Subcutaneous abdominal adipose tissue (tissue), 5 donors: Measurements from ENCODE around the gene HHATL.

Experiments
- H3K27ac ChIP-seq: one replicate; pipeline ENCODE4 v1.7.0; 2013; ENCODE audit warnings: low read depth, mild to moderate bottlenecking, inconsistent platforms, low read length, moderate library complexity
- H3K27me3 ChIP-seq, 5 donors: one replicate each; pipeline ENCODE4 v1.7.0; 2013; ENCODE audit warnings: low read length in 5 of 5, inconsistent platforms in 1 of 5; ENCODE audit not compliant: control insufficient read depth in 5 of 5, insufficient read depth in 4 of 5
- H3K36me3 ChIP-seq, 5 donors: one replicate each; pipeline ENCODE4 v1.7.0; 2013; ENCODE audit warnings: low read length in 5 of 5; ENCODE audit not compliant: control insufficient read depth in 5 of 5, insufficient read depth in 5 of 5
- H3K4me1 ChIP-seq, 5 donors: one replicate each; pipeline ENCODE4 v1.7.0; 2013; ENCODE audit warnings: low read length in 5 of 5, mild to moderate bottlenecking in 3 of 5, moderate library complexity in 1 of 5; ENCODE audit not compliant: control insufficient read depth in 5 of 5, insufficient read depth in 5 of 5
- H3K4me3 ChIP-seq, 5 donors: one replicate each; pipeline ENCODE4 v1.7.0; 2013; ENCODE audit warnings: low read length in 5 of 5, low read depth in 1 of 5
- H3K9ac ChIP-seq, 5 donors: one replicate each; pipeline ENCODE4 v1.7.0; 2013; ENCODE audit warnings: low read length in 5 of 5, mild to moderate bottlenecking in 4 of 5, moderate library complexity in 3 of 5
- H3K9me3 ChIP-seq, 5 donors: one replicate each; pipeline ENCODE4 v1.7.0; 2013; ENCODE audit warnings: low read length in 5 of 5; ENCODE audit not compliant: control insufficient read depth in 5 of 5
- donor health status: healthy.
- donor health status: healthy.
- donor health status: healthy.
- donor health status: healthy.
- donor health status: healthy.

HHATL gene

DNA sequence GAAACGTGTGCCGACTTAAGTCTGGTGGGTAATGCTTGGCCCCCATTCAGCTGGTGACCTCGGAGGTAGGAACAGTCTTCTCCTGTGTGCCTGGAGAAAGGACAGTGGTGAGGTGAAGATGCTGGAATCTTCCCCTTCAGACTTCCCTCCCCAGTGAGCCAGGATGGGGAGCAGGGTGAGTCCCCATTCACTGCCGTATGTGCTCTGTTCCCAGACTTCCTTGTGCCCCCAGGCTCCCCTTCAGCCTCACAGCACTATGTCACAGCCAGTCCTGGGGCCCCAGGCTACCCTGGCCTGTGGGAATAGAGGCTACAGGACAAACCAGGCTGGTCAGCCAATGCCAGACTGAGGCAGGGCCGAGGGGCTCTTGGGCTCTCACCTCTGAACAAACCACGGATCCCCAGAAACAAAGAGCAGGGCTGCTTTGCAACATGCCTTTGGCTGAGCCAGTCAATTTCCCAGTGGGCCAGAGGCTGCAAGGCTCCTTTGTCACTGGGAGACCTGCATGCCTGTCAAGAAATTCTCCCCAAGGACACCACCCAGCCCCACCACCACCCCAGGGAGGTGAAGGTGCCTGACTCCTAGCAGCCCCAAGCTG lies 31.8 kb upstream of the HHATL start:
- peaks cover 0 to 3% (median 0%) of the 10 kb centered on the region in 5 donors for H3K27me3 ChIP-seq
- H3K9me3 ChIP-seq, result no peaks in the 10 kb centered on the region
- no peaks in the 10 kb centered on the region for H3K36me3 ChIP-seq
- no peak overlapping the region for H3K4me3 ChIP-seq
- no peak overlapping the region for H3K9ac ChIP-seq
- peaks cover 0 to 5% (median 0%) of the 10 kb centered on the region in 5 donors for H3K4me1 ChIP-seq
- H3K27ac ChIP-seq, result no peak overlapping the region

DNA sequence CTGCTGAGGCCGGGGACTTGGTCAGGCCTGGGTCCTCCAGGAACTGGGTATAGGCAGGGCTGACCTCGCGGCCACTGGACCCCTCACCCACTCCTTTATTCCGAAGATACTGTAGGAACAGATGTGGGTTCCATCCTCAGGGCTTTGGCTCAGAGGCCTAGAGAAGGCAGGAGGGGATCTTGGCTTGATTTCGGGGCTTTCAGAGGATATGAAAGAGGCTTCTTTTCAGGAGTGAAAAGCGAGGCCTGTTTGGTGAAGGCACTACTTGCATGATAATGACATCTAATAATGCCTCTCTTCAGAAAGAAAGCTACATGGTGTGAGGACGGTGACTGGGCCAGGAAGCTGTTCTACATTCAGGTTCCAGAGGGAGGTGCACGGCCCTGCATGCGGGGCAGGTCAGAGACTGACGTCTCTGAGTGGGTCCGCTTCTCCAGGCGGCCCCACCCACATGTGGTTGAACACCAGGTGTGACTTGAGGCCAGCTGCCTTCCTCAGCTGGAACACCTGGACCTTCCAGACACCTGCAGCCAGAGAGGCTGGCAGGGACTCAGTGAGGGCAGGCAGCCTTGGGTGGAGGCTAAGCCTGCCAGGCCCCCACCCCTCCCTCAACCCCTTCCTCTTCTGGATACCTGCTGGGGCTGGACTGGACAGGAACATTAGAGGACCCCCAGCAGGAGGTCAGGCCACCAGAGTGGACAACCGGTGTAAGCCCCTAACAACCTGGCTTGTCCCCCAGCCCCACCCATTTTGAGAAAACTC lies 31.1 kb upstream of the HHATL start:
- H3K27me3 ChIP-seq, result peaks cover 0 to 3% (median 0%) of the 10 kb centered on the region in 5 donors
- H3K4me3 ChIP-seq, result no peak overlapping the region
- H3K9ac ChIP-seq, result no peak overlapping the region
- no peaks in the 10 kb centered on the region for H3K36me3 ChIP-seq
- no peak overlapping the region for H3K27ac ChIP-seq
- H3K9me3 ChIP-seq, result no peaks in the 10 kb centered on the region
- H3K4me1 ChIP-seq, result peaks cover 0 to 8% (median 0%) of the 10 kb centered on the region in 5 donors

DNA sequence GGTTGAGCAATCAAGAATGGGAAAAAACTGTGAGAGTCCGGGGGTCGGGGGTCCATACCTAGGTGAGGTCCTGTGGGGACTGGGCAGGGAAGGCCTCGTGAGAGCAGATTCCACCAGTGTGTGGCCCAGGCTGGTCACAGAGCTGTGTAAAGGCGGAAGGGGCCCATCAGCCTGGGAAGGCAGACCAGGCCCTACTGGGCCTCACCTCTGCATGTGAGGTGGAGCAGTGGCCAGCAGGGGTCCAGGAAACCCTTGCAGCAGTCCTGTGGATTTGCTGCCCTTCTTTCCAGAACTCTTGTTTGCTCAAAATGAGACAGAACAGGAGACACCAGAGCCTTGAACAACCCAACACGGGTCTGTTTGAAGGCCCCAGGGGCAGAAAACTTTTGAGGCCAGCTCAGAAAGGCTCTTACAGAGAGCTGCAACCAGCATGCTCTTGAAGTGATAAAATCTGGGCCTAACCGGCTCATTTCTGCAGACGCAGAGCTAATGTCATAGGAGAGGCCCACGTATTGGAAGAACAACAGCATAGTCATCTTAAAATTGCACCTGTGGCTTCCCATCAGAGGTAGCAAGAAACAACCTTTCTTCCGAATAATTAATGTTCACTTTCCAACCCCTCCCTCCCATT lies 30.3 kb upstream of the HHATL start:
- H3K9ac ChIP-seq, result no peak overlapping the region
- H3K27me3 ChIP-seq, result peaks cover 0 to 3% (median 0%) of the 10 kb centered on the region in 5 donors
- no peak overlapping the region for H3K4me3 ChIP-seq
- H3K36me3 ChIP-seq, result no peaks in the 10 kb centered on the region
- H3K27ac ChIP-seq, result no peak overlapping the region
- peaks cover 0 to 10% (median 2%) of the 10 kb centered on the region in 5 donors for H3K4me1 ChIP-seq
- H3K9me3 ChIP-seq, result no peaks in the 10 kb centered on the region

DNA sequence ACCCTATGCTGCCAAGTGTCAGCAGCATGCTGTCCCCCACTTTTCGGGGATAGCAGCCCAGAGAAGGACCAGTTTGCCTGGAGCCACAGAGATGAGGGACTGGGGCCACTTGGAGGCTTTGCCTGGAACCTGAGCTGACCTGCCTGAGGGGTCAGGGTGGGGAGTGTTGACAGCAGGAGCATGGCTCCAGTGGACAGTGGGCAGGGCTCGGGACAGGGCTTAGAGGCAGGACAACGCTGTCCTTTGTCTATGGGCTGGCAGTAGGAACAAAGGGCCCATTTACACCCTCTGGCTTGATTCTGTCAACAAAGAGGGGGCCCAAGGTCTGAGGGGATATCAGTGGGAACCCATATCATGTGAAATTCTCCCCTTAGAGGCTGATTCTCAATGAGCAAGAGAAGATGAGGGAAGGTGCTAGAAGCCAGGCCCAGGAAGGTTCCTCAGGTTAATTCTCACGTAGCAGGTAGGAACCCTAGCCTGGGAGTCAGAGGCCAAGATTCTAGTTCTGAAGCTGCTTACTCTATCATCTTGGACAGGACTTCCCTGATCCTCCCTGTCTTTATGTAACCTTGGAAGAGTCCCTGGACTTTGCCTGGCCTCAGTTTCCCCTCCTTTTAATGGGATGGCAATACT lies 29.7 kb upstream of the HHATL start:
- Histone ChIP-seq H3K27me3 (peaks cover 0 to 3% (median 0%) of the 10 kb centered on the region in 5 donors), H3K4me3 (no peak overlapping the region), H3K9ac (no peak overlapping the region), H3K9me3 (no peaks in the 10 kb centered on the region), H3K4me1 (peaks cover 0 to 12% (median 3%) of the 10 kb centered on the region in 5 donors), H3K27ac (no peak overlapping the region), H3K36me3 (no peaks in the 10 kb centered on the region)

DNA sequence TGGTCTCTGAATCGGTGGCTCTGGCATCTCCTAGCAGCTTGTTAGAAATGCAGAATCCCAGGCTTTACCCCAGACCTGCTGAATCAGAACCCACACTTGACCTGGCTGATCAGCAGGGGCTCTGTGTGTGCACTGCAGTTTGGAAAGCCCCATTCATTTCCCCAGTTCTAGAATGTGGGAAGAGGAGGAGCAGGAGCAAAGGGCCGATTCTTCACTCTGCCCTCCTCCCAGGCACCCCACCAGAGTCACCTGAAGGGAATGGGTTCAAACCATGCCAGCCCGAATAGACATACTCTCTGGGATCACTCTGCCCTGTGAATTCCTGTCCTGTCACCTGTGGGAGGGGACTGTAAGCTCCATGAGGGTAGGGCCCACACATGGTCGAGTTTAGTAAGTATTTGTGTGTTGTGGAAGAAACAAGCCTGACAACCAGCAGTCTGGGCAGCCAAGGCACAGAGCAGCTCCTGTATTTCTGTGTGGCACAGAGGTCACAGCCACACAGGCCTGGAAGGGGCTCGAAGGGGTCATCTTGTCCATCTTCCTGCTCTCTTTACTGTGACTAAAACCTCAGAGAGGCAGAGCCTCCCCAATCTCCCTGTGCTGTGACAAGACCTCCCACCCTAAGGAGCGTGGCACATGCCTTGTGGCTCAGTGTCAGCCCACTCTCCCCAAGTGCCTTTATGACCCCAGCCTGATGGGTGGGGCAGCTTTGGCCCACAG lies 29.0 kb upstream of the HHATL start:
- Histone ChIP-seq H3K9ac (no peak overlapping the region), H3K4me1 (peaks cover 0 to 12% (median 3%) of the 10 kb centered on the region in 5 donors), H3K4me3 (no peak overlapping the region), H3K27ac (no peak overlapping the region), H3K9me3 (no peaks in the 10 kb centered on the region), H3K36me3 (no peaks in the 10 kb centered on the region), H3K27me3 (peaks cover 0 to 3% (median 0%) of the 10 kb centered on the region in 5 donors)

DNA sequence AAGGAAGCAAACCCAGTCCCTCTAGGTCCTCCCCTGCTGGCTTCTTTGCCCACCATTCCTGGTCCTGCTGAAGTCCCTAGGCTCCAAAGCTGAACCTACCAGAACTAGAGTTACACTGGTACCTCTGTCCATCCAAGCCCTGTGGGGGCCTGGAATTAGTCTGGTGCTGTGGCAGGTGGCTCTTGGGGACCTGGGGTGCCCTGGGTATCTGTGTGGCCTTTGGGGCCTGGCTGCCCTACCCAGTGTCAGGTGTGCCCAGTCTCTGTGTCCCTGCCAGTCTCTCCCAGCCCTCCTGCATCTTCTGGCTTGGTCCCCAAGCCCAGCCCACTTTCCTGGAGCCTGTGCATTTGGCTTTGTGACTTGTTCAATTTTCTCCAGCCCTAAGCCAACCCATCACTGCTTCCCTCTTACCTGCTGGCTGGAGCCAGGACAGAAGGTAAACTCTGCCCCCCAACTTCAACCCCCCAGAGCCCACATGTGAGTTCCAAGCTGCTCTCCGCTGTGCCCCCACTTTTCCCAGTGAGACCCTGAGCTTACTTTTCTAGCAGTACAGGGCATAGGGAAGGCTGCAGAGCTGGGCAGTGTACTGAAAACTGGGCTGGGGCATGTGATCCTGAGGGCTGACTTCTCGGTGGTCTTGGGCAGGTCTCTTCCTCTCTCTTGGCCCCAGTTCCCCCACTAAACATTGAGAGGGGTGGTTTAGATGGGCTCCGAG lies 28.3 kb upstream of the HHATL start:
- Histone ChIP-seq H3K36me3 (no peaks in the 10 kb centered on the region), H3K9me3 (no peaks in the 10 kb centered on the region), H3K9ac (no peak overlapping the region), H3K4me1 (peaks cover 0 to 12% (median 3%) of the 10 kb centered on the region in 5 donors), H3K4me3 (no peak overlapping the region), H3K27me3 (peaks cover 0 to 3% (median 0%) of the 10 kb centered on the region in 5 donors), H3K27ac (no peak overlapping the region)

DNA sequence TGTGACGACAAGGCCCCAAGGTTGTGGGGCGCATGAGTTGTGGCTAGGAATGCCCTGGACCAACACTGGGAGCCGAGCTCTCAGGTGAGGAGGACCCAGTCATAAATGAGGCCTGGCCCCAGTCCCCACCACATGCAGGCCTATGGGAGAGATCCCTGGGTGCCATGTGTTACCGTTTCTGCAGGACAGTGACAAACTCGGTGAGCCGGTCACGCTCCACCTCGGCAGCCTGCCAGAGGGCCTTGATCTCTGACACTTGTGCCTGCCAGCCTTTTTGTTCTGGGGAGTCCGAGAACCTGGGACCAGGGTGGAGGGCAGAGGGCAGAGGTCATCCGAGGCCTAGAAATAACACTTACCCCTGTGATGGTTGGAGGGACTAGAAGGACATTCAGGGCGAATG lies 27.7 kb upstream of the HHATL start:
- Histone ChIP-seq H3K9me3 (no peaks in the 10 kb centered on the region), H3K4me1 (peaks cover 0 to 12% (median 3%) of the 10 kb centered on the region in 5 donors), H3K36me3 (no peaks in the 10 kb centered on the region), H3K27ac (no peak overlapping the region), H3K27me3 (peaks cover 0 to 3% (median 0%) of the 10 kb centered on the region in 5 donors), H3K9ac (no peak overlapping the region), H3K4me3 (no peak overlapping the region)

DNA sequence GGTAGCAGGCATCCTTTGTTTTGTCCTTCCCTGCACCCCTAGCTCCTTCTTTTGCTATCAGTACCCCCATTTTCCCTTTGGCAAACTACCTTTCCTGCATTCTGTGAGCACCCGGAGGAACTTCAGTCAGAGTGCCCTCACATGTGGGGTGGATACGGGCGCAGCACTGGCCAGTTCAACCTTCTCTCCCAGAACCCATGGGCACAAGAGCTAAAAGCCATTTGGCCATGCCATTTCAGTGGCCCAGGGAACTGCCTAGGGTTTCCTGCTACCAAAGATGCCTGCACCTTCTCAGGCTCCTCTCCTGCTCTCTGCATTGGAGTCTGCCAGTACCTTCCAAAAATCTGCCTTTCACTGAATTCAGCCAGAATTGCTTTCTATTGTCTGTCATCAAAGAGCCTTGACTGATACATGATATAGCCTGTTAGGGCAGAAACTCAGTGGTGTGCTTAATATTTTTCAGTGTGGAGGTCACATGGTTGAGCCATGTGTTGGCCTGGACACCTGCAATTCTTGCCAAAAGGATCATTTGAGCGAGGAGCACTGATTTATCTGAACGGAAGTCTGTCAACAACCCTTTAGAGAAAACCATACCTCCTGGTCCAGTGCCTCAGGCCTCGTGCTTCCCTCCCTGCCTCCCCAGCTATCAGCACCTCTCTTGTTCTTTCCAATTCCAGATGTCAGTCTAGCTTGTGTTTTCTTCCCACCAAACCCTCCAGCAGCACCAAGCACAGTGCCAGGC lies 27.0 kb upstream of the HHATL start:
- H3K27ac ChIP-seq, result no peak overlapping the region

More for the DNA sequence above, 27.0 kb upstream of the HHATL start:
- Histone ChIP-seq H3K9me3 (no peaks in the 10 kb centered on the region), H3K4me1 (peaks cover 0 to 12% (median 3%) of the 10 kb centered on the region in 5 donors), H3K27me3 (peaks cover 0 to 3% (median 0%) of the 10 kb centered on the region in 5 donors), H3K9ac (no peak overlapping the region), H3K4me3 (no peak overlapping the region), H3K36me3 (no peaks in the 10 kb centered on the region)
